Caki2 (cell line): ENCODE measurements around the gene ST6GALNAC3. TPM values are rescaled to one million over a fixed set of nuclear protein-coding genes. Genes with fewer than 3 reads are reported as not detected.

ENCODE experiments used
- DNase-seq: peaks from one replicate; pipeline ENCODE4 v3.0.0-alpha.2; 2015; ENCODE audit warnings: low read depth
- in situ Hi-C: cut with HindIII; loops from 2 replicates; pipeline ENCODE4 v1.10.0; 2016; ENCODE audit warnings: low sequenced_read_pairs, low pct_unique_long_range_greater_than_20kb, mixed read lengths
- total RNA-seq: library from RNA; depleted of rRNA; stranded (reverse); fragments of >200 nt; shearing (Covaris generic); gene quantifications from 2 replicates; pipeline ENCODE4 v1.2.3, GENCODE V29; 2014; ENCODE audit warnings: low replicate concordance

The ST6GALNAC3 gene
- total RNA-seq, 1 experiment from 2014 or later = 0.81 TPM

DNA sequence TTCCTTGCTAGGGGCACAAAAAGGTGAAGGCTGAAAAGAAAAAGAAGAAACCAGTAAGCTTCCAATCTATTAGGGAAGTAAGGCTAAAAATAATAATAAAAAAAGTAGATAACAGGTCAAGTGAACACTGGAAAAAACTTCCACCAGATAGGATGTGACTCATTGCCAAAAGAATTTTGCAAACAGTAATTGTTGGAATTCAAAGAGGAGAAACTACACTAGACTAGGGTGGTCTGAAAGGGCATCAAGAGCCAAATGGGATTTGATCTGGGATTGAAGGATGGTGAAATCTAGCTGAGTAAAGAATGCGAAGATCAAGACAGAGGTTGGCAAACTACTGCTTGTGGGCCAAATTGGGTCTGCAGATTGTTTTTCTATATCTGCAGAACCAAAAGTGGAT, 6.0 kb upstream of the ST6GALNAC3 start:
- in situ Hi-C loops = no loop called here
- DNase-seq = peak; percentile 7

DNA sequence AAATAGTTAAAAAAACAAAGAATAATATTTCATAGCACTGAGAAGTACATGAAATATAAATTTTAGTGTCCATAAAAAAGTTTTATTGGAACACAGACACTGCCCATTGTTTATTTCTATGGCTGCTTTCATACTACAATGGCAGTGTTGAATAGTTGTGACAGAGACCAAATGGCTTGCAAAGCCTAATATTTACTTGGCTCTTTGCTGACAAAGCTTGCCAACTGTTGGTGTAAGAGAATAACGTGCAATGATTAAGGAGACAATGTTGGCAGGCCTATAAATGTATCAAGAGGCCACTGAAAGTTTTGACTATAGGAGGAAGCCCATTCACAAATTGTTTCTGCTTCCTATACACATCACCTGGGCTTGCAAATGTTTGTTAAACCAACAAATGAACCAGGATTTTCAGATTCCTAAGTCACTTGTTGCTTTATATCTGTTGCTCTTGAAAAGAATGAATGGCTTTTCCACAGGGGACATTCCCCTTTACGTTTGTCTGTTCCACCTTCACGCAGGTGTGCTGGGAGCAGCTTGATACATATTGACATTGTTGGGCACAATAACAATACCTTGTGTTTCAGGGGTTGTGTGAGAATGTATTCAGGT, 5.5 kb upstream of the ST6GALNAC3 start:
- in situ Hi-C loops = no loop called here
- no peak for DNase-seq

DNA sequence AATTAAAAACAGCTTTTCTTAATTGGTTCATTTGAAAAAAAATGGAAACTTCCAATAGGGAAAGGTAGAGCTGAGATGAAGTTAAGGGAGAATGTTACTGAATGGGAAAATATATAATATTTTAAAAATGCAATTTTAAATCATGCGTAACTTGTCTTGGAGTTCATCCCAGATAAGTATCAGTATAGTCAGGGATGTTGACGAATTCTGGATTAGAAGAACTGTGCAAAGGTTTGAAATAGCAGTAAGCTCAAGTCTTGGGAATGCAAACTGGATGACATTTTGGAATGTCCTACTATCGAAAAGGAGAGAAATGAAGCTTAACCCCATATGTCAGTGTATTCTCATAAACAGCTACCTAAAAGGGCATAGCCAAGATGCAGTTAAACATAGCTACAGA, 4.0 kb upstream of the ST6GALNAC3 start:
- in situ Hi-C loops = no loop called here
- no peak for DNase-seq

DNA sequence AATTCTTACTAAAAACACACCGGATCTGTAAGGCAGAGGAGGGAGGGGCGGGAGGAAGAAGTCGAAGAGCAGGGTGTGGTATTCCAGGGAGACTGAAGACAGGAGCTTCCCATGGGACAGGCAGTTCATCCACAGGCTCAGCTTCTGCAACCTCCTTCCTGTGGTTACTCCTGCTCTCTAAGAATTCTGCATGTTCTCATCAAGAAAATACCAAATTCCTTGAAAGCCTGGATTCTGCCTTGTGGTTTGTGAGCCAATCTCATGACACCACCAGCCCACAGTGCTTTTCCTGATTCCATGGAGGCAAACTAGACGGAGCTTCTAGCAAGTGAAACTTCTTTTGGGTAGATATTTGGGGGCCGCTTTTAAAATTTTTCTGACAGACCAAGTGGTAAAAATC, 1.1 kb upstream of the ST6GALNAC3 start:
- in situ Hi-C loops = no loop called here
- DNase-seq = no peak

DNA sequence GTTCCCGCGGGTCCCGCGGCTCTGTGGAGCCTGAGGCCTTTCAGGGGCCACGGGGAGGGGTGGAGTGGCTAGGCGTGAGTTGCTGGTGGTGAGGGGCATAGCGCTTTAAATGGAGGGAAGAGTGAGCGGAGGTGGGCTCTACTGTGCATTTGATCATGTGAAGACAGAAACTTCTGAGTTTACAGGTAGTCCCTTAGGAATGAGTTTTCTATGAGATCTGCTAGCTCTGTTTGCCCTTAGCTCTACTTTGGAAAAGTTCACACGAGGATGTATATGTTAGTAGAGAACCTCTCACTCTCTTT, 593 bp downstream of the ST6GALNAC3 start:
- DNase-seq = no peak

DNA sequence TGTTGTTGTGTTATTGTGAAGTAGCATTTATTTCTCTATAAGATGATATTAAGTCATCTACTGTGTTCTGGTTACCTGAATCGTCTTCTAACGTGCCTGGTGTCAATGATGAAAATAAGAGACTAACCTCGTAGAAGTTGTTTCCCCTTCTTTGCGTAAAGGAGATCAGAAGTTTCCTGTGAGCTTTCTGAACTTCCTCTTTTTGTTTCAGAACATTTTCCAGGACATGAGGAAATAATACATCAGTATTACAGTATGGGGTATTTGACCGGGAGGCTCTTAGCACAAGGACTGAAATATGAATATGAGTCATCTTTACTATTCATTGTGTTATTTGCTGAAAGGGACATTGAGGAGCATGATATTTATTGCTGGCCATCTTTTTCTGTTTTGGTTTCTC, 1.3 kb downstream of the ST6GALNAC3 start:
- in situ Hi-C loops = no loop called here
- DNase-seq = no peak

More for the DNA sequence above, 593 bp downstream of the ST6GALNAC3 start:
- in situ Hi-C loops = no loop called here

DNA sequence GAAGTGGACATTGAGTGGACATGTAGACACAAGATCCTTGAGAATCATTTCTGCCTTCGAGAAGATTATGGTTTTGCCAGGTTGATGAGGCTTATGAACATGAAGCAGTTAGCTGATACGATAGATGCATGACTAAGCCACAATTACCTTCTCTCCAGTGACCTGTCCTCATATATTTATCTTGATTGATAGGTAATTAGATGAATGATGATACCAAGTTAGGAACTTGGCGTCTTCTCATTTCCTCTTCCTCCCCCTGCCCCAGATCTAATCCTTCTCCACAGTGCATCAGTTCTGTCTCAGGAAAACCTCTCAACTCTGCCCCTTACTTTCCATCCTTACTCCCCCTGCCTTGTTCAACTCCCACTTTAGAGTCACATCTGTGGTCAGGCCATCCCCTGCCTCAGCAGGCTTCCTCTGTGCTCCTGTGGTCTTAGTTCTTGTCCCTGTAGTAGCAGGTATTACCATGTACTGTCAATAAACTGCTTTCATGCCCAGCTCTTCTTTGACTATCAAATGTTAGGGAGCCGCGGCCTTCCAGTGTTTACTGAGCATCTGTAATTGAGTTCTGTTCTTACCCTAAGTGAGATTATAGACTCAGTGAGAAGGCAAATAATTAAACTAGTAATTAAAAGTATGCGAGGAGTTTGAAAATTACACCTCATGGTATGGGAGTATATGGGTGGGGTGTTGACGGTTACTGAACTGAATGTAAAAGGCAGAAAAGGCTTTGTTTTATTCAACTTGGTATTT, 5.1 kb downstream of the ST6GALNAC3 start:
- in situ Hi-C loops = no loop called here
- no peak for DNase-seq

DNA sequence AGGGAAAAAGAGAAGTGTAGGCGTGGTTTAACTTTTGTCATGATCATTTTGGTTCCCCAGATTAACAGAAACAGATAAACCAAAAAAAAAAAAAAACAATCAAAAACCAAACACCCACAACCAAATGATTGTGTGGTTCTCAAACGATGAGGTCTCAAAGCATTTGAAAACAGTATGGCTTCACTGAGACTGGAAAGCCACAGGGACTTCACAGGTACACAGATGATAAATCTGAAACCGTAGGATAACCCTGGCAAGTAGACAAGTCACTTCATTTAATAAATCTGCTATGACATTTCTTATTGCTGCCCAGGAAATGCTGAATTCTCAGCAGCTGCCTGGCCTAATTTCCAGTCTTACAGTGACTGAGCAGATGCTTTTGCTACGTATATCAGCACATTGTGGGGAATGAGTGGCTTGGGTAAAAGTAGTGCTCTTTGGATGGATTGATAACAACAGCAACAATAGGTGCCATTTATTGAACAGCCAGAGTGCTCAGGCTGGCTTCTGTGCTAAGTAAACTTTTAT, 6.1 kb downstream of the ST6GALNAC3 start:
- in situ Hi-C loops = no loop called here

DNA sequence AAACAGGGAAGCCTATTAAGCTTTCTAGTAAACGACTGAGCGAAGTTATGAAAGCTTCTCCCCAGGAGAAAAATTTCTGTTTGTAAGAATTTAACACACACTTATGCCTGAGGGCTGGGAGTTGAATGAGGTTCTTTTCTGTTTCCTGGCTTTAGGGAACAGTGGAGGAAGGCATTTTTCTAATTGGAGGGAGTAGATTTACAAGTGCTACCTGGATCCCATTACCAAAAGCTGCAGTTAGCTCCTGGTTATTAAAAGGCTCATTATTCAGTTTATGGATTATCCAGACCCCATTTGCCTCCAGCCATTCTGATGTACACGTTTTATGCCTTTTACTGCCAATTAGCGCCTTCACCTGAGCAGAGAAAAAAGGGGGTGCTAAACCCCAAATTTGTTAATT, 7.5 kb downstream of the ST6GALNAC3 start:
- in situ Hi-C loops = no loop called here

More for the DNA sequence above, 6.1 kb downstream of the ST6GALNAC3 start:
- DNase-seq = no peak

DNA sequence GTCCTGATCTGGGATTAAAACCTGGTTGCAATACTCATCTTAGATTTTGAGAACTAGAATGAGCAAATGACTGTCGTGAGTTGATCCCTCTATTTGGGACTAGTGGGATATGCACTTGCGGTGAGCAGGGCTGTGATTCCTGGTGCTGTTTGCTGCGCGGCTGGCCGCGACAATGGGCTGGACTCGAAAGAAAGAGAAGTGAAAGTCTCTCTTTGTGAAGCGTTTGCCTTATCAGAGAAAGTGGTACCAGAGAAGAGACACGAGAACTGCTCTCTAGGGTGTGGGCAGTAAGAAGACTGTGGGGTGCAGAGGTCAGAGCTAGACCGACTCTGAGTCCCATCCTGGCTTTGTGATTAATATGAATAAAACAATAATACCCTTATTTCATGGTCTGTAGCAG, 8.6 kb downstream of the ST6GALNAC3 start:
- DNase-seq = no peak
- in situ Hi-C loops = no loop called here

More for the DNA sequence above, 7.5 kb downstream of the ST6GALNAC3 start:
- DNase-seq = no peak

DNA sequence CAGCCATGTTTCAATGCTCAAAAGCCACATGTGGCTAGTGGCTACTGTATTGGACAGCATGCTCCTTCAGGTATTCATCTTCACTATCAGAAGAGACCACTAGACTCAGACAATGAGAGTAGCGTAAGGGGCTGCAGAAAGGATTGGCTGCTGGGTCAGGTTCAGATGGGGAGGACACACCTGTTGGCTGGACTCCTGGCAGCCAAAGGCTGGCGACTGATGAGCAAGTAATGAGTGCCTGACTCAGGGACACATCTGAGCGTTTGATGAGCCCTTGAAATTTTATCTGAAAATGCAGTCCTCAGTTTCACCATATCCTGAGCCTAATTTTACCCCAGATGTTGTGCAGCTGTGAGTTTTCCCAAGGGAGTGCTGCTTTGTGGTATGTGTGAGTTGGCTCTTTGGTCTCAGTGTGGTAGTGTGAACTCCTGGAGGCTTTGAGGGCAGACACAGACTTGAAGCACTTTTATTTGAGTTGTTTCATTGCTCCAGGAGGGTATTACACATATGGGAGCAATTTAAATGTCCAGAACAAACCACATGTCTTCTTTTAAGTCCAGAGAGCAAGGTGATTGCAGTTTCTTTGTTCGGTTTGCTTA, 9.6 kb downstream of the ST6GALNAC3 start:
- DNase-seq = no peak
- in situ Hi-C loops = no loop called here

DNA sequence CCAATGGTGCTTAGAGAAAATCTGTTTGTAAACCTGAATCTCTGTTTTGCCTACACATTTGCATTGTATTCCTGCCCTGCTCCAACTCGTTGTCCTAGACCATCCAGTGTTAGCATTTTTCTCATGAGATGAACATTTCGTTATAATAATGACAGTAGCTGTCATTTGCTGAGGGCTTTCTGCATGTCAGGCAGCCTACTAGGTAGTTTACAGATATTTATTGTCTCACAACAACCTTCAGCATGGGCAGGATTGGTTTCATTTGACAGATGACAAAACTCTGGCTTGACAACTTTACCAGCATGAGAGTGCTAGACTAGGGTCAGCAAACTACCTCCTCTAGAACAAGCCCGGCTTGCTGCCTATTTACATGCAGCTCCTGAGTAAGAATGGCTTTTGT, 10.1 kb downstream of the ST6GALNAC3 start:
- in situ Hi-C loops = no loop called here
- DNase-seq = no peak

DNA sequence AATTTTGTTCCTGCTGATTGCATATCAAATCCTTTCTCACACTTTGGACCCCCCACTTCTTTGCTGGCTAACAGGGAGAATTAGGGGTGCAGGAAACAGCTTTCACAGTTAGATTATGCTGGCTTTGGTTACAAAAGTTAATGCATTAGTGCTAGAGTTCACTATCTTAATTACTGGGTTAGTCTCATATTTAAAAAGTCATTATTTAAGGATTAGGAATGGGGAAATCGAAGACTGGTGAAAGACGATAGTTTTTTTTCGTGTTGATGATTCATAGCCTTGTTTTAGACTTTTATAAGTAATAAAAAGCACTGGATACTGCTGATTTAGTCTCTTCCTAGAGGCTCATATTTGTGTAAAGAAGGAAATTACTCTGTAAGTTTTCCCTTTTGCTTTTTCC, 11.6 kb downstream of the ST6GALNAC3 start:
- in situ Hi-C loops = no loop called here
- DNase-seq = no peak

DNA sequence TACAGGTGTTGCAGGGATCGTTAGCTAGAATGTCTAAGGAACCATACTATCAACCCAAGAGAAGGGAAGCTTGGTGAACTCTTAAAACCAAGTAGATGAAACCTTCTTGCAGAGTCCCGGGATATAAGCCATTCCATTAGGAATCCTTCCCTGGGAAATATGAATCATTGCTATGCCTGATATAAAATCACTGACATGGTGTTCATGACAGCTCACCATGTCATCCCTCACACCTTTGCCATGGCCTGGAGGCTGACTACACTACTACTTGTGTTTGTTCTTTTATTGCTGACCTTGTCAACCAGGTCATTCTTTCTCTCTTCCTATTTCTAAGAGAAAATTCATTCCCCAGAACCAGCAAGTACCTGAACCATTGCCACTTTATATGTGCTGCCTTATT, 12.1 kb downstream of the ST6GALNAC3 start:
- DNase-seq = no peak
- in situ Hi-C loops = no loop called here

DNA sequence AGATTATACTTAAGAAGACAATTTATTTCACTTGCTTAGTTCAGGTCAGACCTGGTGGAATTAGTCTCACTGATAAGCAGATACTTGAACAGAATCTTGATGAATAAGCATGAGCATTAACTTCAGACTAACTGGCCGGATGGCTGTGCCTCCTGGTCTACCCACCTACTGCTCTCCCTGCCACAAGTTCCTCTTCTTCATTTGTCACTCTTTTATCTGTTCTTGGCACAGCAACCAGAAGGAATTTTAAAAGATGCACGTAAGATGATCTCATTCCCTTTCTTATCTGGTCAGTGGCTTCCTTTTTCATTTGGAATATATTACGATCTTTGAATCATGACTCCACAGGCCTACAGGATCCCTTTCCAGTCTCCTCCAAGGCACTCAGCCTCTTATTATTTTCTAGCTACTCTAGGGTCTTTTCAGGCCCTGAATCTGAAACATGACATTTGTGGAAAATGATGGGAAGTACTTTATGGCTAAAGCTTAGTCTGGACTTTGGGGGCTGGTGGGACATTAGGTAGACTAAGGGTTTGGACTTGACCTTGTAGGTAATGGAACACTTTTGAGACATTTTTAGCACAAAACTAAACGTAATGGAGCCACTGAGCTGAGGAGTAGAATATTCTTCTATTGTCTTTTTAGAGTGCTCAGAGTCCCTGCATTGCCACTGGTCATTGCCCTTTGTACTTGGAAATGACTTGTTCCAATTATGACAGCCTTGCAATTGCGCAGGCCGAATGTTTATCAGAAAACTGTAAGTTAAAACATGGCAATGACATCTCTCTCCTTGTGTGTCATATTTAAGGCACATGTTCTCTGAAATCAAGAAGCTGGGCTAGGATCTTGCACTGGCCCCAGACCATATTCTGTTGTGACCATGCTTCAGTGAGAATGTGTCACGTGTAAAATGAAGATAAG, 16.0 kb downstream of the ST6GALNAC3 start:
- in situ Hi-C loops = no loop called here
- no peak for DNase-seq

DNA sequence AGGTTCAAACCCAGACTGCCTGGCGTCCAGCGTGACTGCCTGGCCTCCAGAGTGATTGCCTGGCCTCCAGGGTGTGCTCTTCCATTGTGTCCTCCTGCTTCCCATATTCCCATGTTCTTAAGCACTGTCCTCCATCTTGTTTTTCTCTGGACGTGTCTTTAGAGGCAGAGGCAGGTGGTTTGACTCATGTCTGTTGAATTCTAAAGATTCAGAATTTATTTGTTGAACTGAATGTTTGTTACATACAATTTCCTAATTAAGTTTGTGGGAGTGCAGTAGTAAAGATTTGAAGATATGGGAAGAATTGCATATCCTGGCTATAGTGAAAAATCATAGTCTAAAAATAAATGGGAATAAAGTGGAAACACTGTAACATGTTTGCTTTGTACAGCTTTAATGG, 18.3 kb downstream of the ST6GALNAC3 start:
- in situ Hi-C loops = no loop called here
- DNase-seq = no peak

DNA sequence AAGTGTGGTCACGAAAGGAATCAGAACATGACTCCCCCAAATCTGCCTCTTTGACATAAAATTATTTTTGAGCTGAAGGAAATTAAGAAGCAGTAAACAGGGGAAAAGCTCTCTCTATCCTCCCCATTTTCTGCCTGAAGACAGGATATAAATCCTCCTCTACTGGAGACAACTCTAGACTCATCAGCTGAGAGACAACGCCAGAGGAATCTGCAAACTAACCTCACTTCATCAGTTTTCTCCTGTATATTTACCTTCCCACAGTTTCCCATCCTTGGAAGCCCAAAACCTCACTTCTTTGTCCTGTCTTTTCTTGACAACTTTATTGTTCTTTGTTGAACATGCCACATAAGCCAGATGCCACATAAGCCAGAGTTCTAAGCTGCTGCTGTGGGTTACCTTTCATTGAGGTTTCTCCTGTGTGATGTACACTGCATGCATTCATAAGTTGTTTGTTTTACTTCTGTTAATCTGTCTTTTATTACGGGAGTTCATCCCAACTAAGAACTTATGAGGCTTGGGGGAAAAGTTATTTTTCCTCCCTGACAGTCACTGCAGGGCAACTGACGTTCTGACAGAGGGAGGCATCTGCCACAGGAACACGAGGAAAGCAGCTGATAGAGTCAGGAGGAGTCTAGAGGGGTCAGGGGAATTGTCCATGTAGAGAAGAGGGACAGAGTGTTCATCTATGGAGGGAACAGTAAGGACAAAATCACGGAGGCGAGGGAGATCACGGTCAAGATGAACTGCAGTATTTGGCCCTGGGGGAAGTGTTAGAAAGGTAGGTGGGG, 19.2 kb downstream of the ST6GALNAC3 start:
- DNase-seq = no peak
- in situ Hi-C loops = no loop called here

DNA sequence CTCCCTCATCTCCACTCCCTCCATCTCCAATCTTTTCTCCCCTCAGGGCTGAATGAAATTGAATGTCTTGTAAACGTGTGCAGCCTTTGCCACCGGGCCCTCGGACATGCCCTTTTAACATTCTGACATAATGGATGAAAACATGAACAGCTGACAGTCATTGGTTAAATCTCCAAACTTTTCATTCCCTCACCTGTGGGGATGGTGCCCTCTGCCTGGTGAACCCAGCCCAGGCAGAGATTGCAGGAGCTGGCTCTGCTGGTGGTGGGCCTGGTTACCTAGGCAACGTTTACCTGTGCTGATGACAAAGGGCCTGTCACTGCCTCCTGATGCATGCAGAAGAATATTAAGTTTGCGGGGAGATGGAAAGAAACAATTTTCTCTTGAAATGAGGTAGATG, 21.3 kb downstream of the ST6GALNAC3 start:
- DNase-seq = no peak
- in situ Hi-C loops = no loop called here
